Activated CD4-positive, alpha-beta memory T cell treated with anti-CD3 and anti-CD28 coated beads for 36 hours (primary cell): ENCODE data around the gene CAMK2N2. TPM values are rescaled to one million over a fixed set of nuclear protein-coding genes. Genes with fewer than 3 reads are reported as not detected.

ENCODE experiments used
- CTCF ChIA-PET: fragments of 350-600 bp; sonication (Branson Sonifier 250); formaldehyde crosslinking; loops from one replicate; lab custom pipeline; 2021; ENCODE audit warnings: antibody characterized with exemption, inconsistent platforms; lab: Charles Lee
- POLR2A ChIA-PET: fragments of 350-600 bp; sonication (Branson Sonifier 250); formaldehyde crosslinking; loops from one replicate; lab custom pipeline; 2021; ENCODE audit warnings: antibody characterized with exemption; lab: Charles Lee
- DNase-seq: peaks from one replicate; pipeline ENCODE4 v3.0.0-alpha.2; 2020
- H3K27ac Mint-ChIP-seq: one replicate; pipeline ENCODE4 v1.8.0; 2021; ENCODE audit warnings: mixed read lengths
- H3K27me3 Mint-ChIP-seq: one replicate; pipeline ENCODE4 v1.8.0; 2021; ENCODE audit warnings: mixed read lengths
- H3K36me3 Mint-ChIP-seq: one replicate; pipeline ENCODE4 v1.8.0; 2021; ENCODE audit warnings: mixed read lengths
- H3K4me1 Mint-ChIP-seq: one replicate; pipeline ENCODE4 v1.8.0; 2021; ENCODE audit warnings: low read depth, mixed read lengths
- H3K4me3 Mint-ChIP-seq: one replicate; pipeline ENCODE4 v1.8.0; 2021; ENCODE audit warnings: mild to moderate bottlenecking, mixed read lengths
- H3K9me3 Mint-ChIP-seq: one replicate; pipeline ENCODE4 v1.8.0; 2021; ENCODE audit warnings: mixed read lengths
- intact Hi-C: fragments of 100-400 bp; cut with micrococcal nuclease; formaldehyde crosslinking; loops from one replicate; pipeline ENCODE4 v1.15.1; 2023
- total RNA-seq, 2 experiments: library from RNA; stranded (reverse); gene quantifications; one replicate each; pipeline ENCODE4 v1.2.3, GENCODE V29; 2021

The CAMK2N2 gene
- total RNA-seq, 2 experiments from 2014 or later: 0.21 to 0.51 TPM

DNA sequence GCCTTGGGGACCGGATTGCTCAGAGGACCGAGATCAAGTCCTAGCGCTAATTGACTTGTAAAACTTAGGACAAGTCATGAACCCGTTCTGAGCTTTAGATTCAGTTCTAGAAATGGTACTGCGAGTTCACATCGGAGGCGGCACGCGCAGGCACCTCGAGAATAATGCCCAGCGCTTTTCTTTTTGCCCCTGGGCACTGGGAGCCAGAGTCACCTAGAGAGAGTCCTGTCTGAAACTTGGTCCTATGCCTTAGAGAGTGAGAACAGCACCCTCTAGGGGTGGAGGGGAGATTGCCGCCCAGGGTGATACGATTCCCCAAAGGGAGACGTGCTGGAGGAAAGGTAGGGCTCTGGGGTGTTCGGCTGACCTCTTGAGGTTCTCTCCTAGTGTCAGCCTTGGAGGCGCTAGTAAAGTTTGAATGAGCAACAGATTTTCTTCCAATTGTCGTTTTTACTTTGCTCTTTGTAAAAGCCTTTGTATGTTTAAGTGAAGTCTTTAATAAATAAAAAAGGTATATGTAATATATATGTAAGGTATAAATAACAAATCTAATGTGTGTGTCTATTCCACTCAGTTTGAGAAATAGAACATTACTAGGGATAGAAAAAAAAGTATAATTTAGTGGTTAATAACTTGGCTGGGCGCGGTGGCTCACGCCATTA is 11.1 kb downstream of the CAMK2N2 start:
- peak overlapping the region; percentile 90 for H3K4me3 Mint-ChIP-seq
- ChIA-PET POLR2A (interaction anchor here (0.6 to 1.4 kb wide), 7 partner anchors 8 to 117 kb away, joined by 3 to 5 read pairs (median 4); partner anchors contain the start of genes ABCF3, AP2M1 and CAMK2N2), CTCF (interaction anchor here (0.6 to 8.5 kb wide), 29 partner anchors 8 to 366 kb away, joined by 3 to 94 read pairs (median 4); partner anchors contain the start of genes CAMK2N2, PARL and VWA5B2)
- H3K27ac Mint-ChIP-seq: peak overlapping the region; percentile 69
- no peaks in the 10 kb centered on the region for H3K36me3 Mint-ChIP-seq
- H3K4me1 Mint-ChIP-seq: peaks cover 8% of the 10 kb centered on the region
- intact Hi-C loops: loop anchor here (1.0 to 2.0 kb wide), 4 partner anchors 11 to 355 kb away; partner anchors contain the start of genes ABCC5 and CAMK2N2
- no peaks in the 10 kb centered on the region for H3K27me3 Mint-ChIP-seq
- DNase-seq: peak; percentile 94
- no peaks in the 10 kb centered on the region for H3K9me3 Mint-ChIP-seq

DNA sequence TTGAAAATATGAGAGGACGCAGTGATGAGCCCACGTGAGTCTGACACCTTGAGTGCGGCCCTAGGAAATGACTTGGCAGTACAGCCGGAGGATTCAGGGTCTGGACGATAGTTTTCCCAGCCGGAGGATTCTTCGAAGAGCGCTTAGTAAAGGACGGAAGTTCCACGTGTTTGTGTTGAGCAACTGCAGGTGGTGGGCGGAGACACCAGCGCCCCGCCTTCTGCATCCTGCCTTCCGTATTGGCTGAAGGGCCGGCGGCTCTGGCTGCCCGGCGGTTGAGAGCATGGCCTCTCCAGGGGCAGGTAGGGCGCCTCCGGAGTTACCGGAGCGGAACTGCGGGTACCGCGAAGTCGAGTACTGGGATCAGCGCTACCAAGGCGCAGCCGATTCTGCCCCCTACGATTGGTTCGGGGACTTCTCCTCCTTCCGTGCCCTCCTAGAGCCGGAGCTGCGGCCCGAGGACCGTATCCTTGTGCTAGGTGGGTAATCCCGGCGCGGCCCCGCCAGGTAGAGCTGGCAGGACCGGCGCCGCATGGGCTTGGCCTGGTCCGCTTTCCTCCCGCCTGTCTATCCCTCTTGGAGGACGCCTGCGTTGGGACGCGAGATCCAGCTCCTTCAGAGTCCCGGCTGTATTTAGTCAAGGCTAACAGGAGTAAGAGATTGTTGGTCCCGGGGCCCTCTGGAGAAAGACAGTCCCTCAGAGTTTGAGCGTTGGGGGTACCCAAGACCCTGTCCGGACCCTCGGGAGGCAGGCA is 11.8 kb downstream of the CAMK2N2 start, which contains the start of gene EEF1AKMT4:
Gene EEF1AKMT4, plus strand, starts transcription at position 261 of the 755 bp plus-strand sequence. Its CDS starts 23 bp downstream, at position 284.
- peak within 1 kb of the TSS; percentile 90 for H3K4me3 Mint-ChIP-seq
- no peaks in the 10 kb centered on the region for H3K9me3 Mint-ChIP-seq
- peak; percentile 98 for DNase-seq
- intact Hi-C loops: loop anchor here (1.0 to 2.0 kb wide), 11 partner anchors 12 to 355 kb away; partner anchors contain the start of genes ABCC5, AP2M1, CAMK2N2 and PSMD2
- ChIA-PET POLR2A (interaction anchor here (0.6 to 1.4 kb wide), 7 partner anchors 9 to 116 kb away, joined by 3 to 5 read pairs (median 4); partner anchors contain the start of genes ABCF3, AP2M1 and CAMK2N2), CTCF (interaction anchor here (0.6 to 8.5 kb wide), 28 partner anchors 9 to 365 kb away, joined by 3 to 94 read pairs (median 4); partner anchors contain the start of genes CAMK2N2, PARL and VWA5B2)
- H3K4me1 Mint-ChIP-seq: peaks cover 8% of the 10 kb centered on the region
- H3K27ac Mint-ChIP-seq: peak within 1 kb of the TSS; percentile 96
- no peaks in the 10 kb centered on the region for H3K27me3 Mint-ChIP-seq
- H3K36me3 Mint-ChIP-seq: no peaks in the 10 kb centered on the region

DNA sequence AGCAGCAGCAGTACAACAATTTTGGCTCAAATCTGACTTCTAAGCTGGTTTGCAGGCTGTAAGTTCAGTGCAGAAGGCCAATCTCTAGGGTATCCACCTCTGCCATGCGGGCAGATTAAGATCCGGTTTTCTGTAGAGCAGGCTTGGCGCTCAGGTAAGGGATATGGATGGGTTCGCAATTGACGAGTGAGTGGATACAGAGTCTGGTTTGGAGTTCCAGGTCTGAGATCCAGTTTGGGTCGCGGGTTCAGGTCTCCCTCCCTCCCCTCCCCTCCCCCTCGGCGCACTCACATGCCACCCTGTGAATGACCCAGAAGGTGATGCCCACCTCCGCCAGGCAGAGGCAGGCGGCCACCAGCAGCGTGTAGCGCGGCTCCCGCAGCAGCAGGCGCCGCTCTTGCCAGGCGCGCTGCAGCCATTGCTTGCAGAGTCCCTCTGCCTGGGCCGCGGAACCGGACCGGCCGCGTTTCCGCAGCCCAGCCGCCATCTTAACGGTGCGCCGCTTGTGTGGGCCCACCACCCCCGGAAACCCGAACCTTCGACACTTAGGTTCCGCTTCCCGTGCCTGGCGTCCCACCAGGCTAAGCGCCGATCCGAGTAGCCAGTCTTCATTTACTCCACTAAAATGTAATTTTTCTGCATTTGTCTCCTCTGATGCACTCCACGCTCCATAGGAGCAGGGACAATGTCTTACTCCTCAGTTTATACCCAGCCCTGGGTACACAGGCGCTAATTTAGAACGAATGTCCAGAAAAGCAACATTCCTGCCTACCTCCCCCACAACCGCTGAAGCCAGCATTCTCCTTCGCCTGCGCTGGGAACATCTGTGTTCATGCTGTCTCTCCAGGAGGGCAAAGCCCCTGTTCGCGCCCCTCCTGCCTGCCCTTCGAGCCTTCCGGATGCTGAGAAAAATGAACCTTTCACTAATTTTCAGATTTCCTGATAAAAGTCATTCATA is 12.6 kb downstream of the CAMK2N2 start, which contains the start of gene ALG3:
Gene ALG3, minus strand, starts transcription at position 509 of the 958 bp plus-strand sequence. Its CDS starts 22 bp downstream, at position 487.
- CTCF ChIA-PET: interaction anchor here (1.1 to 8.5 kb wide), 6 partner anchors 21 to 63 kb away, joined by 3 to 94 read pairs (median 5); partner anchors contain the start of gene VWA5B2
- Mint-ChIP-seq H3K9me3 (no peaks in the 10 kb centered on the region), H3K4me3 (peak within 1 kb of the TSS; percentile 90), H3K27me3 (no peaks in the 10 kb centered on the region), H3K27ac (peak within 1 kb of the TSS; percentile 96), H3K36me3 (peaks cover 2% of the 10 kb centered on the region), H3K4me1 (peaks cover 8% of the 10 kb centered on the region)
- POLR2A ChIA-PET: interaction anchor here (1.4 kb wide), 1 partner anchor 63 kb away, joined by 4 read pairs; the partner anchor contains the start of gene ABCF3
- DNase-seq: peak; percentile 91
- intact Hi-C loops: loop anchor here (1.0 to 2.0 kb wide), 7 partner anchors 40 to 114 kb away; partner anchors contain the start of genes AP2M1 and PSMD2

DNA sequence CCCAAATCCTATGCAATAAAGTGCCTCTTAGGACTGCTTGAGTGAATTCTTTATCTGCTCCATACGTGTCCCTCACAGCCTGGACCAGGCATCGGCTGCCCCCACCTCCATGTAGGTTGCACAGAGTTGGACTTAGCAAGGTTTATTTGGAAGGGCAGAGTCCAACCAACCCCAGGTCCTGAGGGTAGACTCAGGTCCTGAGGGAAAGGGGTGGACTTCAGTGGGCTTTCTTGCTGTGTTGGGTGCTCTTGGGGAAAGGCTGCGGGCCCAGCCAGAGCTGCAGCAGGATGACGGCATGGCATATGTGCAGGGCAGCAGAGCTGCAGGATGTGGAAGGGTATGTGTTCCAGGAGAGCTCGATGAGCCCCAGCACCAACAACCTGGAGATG is 19.1 kb downstream of the CAMK2N2 start:
- H3K4me1 Mint-ChIP-seq: no peaks in the 10 kb centered on the region
- no peaks in the 10 kb centered on the region for H3K27me3 Mint-ChIP-seq
- intact Hi-C loops: no loop called here
- H3K36me3 Mint-ChIP-seq: peaks cover 15% of the 10 kb centered on the region
- ChIA-PET POLR2A (no interaction called here), CTCF (interaction anchor here (0.7 to 1.2 kb wide), 3 partner anchors 14 to 358 kb away, joined by 3 to 5 read pairs (median 3); partner anchors contain the start of gene PARL)
- no peak overlapping the region for H3K27ac Mint-ChIP-seq
- no peaks in the 10 kb centered on the region for H3K9me3 Mint-ChIP-seq
- no peak for DNase-seq
- no peak overlapping the region for H3K4me3 Mint-ChIP-seq

DNA sequence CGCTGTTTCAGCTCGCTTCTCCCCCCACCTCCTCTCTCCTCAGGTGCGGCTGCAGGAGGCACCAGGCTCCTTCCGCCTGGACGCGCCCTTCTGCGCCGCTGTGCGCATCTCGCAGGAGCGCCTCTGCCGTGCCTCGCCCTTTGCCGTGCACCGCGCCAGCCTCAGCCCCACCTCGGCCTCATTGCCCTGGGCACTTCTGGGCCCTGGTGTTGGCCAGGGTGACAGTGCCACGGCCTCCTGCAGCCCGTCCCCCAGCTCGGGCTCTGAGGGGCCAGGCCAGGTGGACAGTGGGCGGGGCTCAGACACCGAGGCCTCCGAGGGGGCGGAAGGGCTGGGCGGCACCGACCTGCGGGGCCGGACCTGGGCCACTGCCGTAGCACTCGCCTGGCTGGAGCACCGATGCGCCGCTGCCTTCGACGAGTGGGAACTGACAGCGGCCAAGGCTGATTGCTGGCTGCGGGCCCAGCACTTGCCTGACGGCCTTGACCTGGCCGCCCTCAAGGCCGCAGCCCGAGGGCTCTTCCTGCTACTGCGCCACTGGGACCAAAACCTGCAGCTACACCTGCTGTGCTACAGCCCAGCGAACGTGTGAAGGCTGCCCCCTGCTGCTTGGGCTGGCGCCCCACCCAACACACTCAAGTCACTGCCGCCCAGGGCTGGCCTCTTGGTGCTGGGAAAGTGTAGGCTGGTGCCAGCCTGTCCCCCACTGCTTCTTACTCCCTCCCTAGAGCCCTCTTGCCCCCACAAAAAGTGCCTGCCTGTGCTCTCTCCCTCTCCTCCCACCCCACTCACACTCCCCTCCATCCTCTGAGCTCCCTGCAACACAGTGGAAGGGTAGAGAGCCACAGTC is 19.7 kb downstream of the CAMK2N2 start:
- Mint-ChIP-seq H3K9me3 (no peaks in the 10 kb centered on the region), H3K4me1 (no peaks in the 10 kb centered on the region), H3K27me3 (no peaks in the 10 kb centered on the region), H3K36me3 (peaks cover 15% of the 10 kb centered on the region), H3K4me3 (no peak overlapping the region), H3K27ac (no peak overlapping the region)
- intact Hi-C loops: no loop called here
- peak; percentile 20 for DNase-seq
- POLR2A ChIA-PET: interaction anchor here (1.5 kb wide), 1 partner anchor 11 kb away, joined by 6 read pairs; no protein-coding TSS in a partner anchor
- CTCF ChIA-PET: interaction anchor here (0.7 to 6.0 kb wide), 3 partner anchors 14 to 96 kb away, joined by 3 to 50 read pairs (median 4); partner anchors contain the start of gene VWA5B2

DNA sequence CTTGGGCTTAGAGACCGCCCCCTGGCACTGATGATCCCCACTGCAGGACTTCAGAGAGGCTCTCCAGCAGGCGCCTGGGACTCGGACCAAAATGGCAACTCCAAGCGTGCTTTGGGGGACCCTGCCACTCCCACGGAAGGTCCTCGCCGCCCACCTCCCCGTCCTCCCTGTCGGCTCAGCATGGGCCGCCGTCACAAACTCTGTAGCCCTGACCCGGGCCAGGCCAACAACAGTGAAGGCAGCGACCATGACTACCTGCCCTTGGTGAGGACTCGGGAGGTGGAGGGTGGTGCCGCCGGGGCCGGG is 20.3 kb downstream of the CAMK2N2 start:
- POLR2A ChIA-PET: interaction anchor here (1.5 kb wide), 1 partner anchor 11 kb away, joined by 6 read pairs; no protein-coding TSS in a partner anchor
- CTCF ChIA-PET: interaction anchor here (6.0 kb wide), 1 partner anchor 13 kb away, joined by 50 read pairs; the partner anchor contains the start of gene VWA5B2
- intact Hi-C loops: no loop called here

DNA sequence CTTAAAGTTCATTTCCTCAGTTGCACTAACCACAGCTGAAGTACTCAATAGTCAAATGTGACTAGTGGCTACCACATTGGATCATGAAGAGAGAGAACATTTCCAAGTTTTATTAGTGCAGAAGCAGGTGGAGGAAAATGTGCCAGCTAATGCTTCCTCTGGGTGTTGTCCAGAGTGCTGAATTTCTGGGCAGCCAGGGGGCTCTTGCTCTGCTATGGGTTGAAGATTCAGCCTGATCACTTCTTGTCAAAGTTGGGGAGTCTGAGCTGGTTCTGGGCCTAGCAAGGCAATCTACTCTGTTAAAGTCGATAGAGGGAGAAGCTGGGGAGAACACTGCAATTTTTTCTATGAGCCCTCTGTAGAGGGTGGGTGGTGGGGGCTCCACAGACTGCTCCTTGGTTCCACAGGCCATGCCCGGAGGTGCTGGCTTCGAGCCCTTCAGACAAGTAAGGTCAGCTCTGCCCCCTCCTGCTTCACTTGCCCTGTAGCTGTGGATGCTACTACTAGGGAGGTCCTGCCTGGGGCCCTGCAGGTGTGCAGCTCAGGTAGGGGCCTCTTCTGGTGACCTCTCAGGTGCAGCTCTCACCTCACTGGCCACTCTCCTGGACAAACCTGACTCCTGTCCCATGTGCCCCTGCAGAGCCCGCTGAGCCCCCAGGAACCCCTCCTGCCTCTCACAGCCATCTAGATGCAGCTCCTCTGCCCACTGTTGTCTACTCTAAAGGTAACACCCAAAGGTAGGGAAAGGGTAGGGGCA is 20.8 kb downstream of the CAMK2N2 start:
- no peaks in the 10 kb centered on the region for H3K4me1 Mint-ChIP-seq
- intact Hi-C loops: no loop called here

More for the DNA sequence above, 20.3 kb downstream of the CAMK2N2 start:
- Mint-ChIP-seq H3K27ac (no peak overlapping the region), H3K27me3 (no peaks in the 10 kb centered on the region), H3K9me3 (no peaks in the 10 kb centered on the region), H3K4me1 (no peaks in the 10 kb centered on the region), H3K4me3 (no peak overlapping the region), H3K36me3 (peaks cover 15% of the 10 kb centered on the region)
- DNase-seq: no peak

DNA sequence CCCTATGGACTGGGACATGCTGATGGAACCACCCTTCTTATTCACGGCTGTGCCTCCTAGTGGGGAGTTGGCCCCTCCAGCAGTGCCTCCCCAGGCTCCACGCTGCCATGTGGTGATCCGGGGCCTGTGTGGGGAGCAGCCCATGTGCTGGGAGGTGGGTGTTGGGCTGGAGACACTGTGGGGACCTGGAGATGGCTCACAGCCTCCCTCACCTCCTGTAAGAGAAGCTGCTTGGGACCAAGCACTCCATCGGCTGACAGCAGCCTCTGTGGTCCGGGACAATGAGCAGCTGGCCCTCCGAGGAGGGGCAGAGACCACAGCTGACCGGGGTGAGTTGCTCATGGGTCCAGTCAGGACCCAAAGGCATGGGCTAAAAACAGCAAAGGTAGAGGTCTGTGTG is 21.6 kb downstream of the CAMK2N2 start:
- ChIA-PET POLR2A (interaction anchor here (0.6 to 1.5 kb wide), 2 partner anchors 9 to 782 kb away, joined by 3 to 6 read pairs; no protein-coding TSS in a partner anchor), CTCF (interaction anchor here (0.8 to 6.0 kb wide), 2 partner anchors 11 to 12 kb away, joined by 4 to 50 read pairs; partner anchors contain the start of gene VWA5B2)
- intact Hi-C loops: no loop called here
- DNase-seq: no peak
- Mint-ChIP-seq H3K9me3 (no peaks in the 10 kb centered on the region), H3K27ac (no peak overlapping the region), H3K4me1 (no peaks in the 10 kb centered on the region), H3K36me3 (peaks cover 15% of the 10 kb centered on the region), H3K27me3 (no peaks in the 10 kb centered on the region), H3K4me3 (no peak overlapping the region)

More for the DNA sequence above, 20.8 kb downstream of the CAMK2N2 start:
- Mint-ChIP-seq H3K9me3 (no peaks in the 10 kb centered on the region), H3K4me3 (no peak overlapping the region), H3K27me3 (no peaks in the 10 kb centered on the region), H3K27ac (no peak overlapping the region), H3K36me3 (peaks cover 15% of the 10 kb centered on the region)
- ChIA-PET POLR2A (interaction anchor here (1.5 kb wide), 1 partner anchor 10 kb away, joined by 6 read pairs; no protein-coding TSS in a partner anchor), CTCF (interaction anchor here (0.8 to 6.0 kb wide), 2 partner anchors 10 to 13 kb away, joined by 4 to 50 read pairs; partner anchors contain the start of gene VWA5B2)
- DNase-seq: no peak

DNA sequence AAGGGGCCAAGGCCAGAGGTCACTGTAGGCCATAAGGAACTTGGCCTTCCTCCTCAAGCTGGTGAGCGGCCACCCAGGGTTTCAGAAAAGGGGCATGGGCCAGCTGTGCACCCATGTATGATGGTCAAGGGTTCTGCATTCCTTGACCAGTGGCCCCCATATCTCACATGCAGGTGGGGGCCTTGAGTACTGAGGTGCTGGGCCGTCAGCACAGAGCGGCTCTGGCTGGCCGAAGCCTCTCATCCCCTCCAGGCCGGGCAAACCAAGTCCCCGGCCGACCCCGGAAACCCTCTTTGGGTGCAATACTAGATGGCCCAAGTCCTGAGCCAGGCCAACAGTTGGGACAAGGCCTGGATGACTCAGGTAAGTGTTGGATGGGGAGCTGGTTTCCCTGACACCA is 22.1 kb downstream of the CAMK2N2 start:
- CTCF ChIA-PET: interaction anchor here (6.0 kb wide), 1 partner anchor 11 kb away, joined by 50 read pairs; the partner anchor contains the start of gene VWA5B2
- DNase-seq: no peak
- POLR2A ChIA-PET: interaction anchor here (0.6 kb wide), 1 partner anchor 781 kb away, joined by 3 read pairs; no protein-coding TSS in a partner anchor
- Mint-ChIP-seq H3K4me1 (no peaks in the 10 kb centered on the region), H3K4me3 (no peak overlapping the region), H3K27ac (no peak overlapping the region), H3K27me3 (no peaks in the 10 kb centered on the region), H3K36me3 (peaks cover 15% of the 10 kb centered on the region), H3K9me3 (no peaks in the 10 kb centered on the region)
- intact Hi-C loops: no loop called here
